H9 (cell line): ENCODE results near the gene RHEX. TPM values are rescaled to one million over a fixed set of nuclear protein-coding genes. Genes with fewer than 3 reads are reported as not detected.

ENCODE experiments used
- DNase-seq: peaks from one replicate; pipeline ENCODE4 v3.0.0-alpha.2; 2017
- H2AFZ ChIP-seq: one replicate; pipeline ENCODE4 v1.6.1; 2013; ENCODE audit warnings: mild to moderate bottlenecking, low read length, control low read depth, moderate library complexity
- H2AK5ac ChIP-seq: 2 replicates; pipeline ENCODE4 v1.6.1; 2013; ENCODE audit warnings: low read length, control low read depth, mixed read lengths; ENCODE audit not compliant: insufficient read length
- H2BK120ac ChIP-seq: one replicate; pipeline ENCODE4 v1.6.1; 2013; ENCODE audit warnings: low read depth, mild to moderate bottlenecking, low read length, control low read depth, inconsistent platforms; ENCODE audit not compliant: poor library complexity, severe bottlenecking
- H2BK12ac ChIP-seq: 2 replicates; pipeline ENCODE4 v1.6.1; 2013; ENCODE audit warnings: low read length, control low read depth, mixed read lengths, low read depth; ENCODE audit not compliant: insufficient read length
- H2BK15ac ChIP-seq: 2 replicates; pipeline ENCODE4 v1.6.1; 2013; ENCODE audit warnings: low read depth, low read length, control low read depth
- H2BK20ac ChIP-seq: one replicate; pipeline ENCODE4 v1.6.1; 2013; ENCODE audit warnings: low read depth, mild to moderate bottlenecking, low read length, control low read depth, inconsistent platforms; ENCODE audit not compliant: poor library complexity, severe bottlenecking
- H2BK5ac ChIP-seq: 2 replicates; pipeline ENCODE4 v1.6.1; 2013; ENCODE audit warnings: low read length, control low read depth, mixed read lengths; ENCODE audit not compliant: insufficient read length
- H3K14ac ChIP-seq: 2 replicates; pipeline ENCODE4 v1.6.1; 2013; ENCODE audit warnings: low read length, control low read depth; ENCODE audit not compliant: insufficient read depth
- H3K18ac ChIP-seq: 2 replicates; pipeline ENCODE4 v1.6.1; 2013; ENCODE audit warnings: low read depth, mild to moderate bottlenecking, mixed read lengths, low read length, control low read depth; ENCODE audit not compliant: insufficient read length
- H3K23ac ChIP-seq: 2 replicates; pipeline ENCODE4 v1.6.1; 2013; ENCODE audit warnings: low read length, control low read depth, mixed read lengths, low read depth; ENCODE audit not compliant: insufficient read length
- H3K23me2 ChIP-seq: 2 replicates; pipeline ENCODE4 v1.6.1; 2013; ENCODE audit warnings: low read depth, mild to moderate bottlenecking, mixed read lengths, low read length, control low read depth; ENCODE audit not compliant: insufficient read length, poor library complexity, severe bottlenecking
- H3K27ac ChIP-seq: 2 replicates; pipeline ENCODE4 v1.5.1; 2013; ENCODE audit warnings: low read length, control low read depth, mixed read lengths, low read depth; ENCODE audit not compliant: insufficient read length
- H3K27me3 ChIP-seq: 2 replicates; pipeline ENCODE4 v1.6.1; 2013; ENCODE audit warnings: low read length, control low read depth, inconsistent platforms; ENCODE audit not compliant: insufficient read depth
- H3K4ac ChIP-seq: 2 replicates; pipeline ENCODE4 v1.6.1; 2013; ENCODE audit warnings: low read depth, mild to moderate bottlenecking, control low read depth, inconsistent platforms, low read length, moderate library complexity
- H3K4me1 ChIP-seq: 2 replicates; pipeline ENCODE4 v1.6.1; 2013; ENCODE audit warnings: low read length, control low read depth, inconsistent platforms; ENCODE audit not compliant: insufficient read depth
- H3K4me2 ChIP-seq: 2 replicates; pipeline ENCODE4 v1.6.1; 2013; ENCODE audit warnings: low read length, control low read depth, mixed read lengths; ENCODE audit not compliant: insufficient read length, insufficient read depth
- H3K56ac ChIP-seq: 2 replicates; pipeline ENCODE4 v1.6.1; 2013; ENCODE audit warnings: low read depth, mild to moderate bottlenecking, mixed read lengths, low read length, control low read depth; ENCODE audit not compliant: insufficient read length
- H3K79me1 ChIP-seq: 2 replicates; pipeline ENCODE4 v1.6.1; 2013; ENCODE audit warnings: low read depth, mild to moderate bottlenecking, moderate library complexity, low read length, control low read depth, inconsistent platforms; ENCODE audit not compliant: insufficient read depth, poor library complexity, severe bottlenecking
- H3K79me2 ChIP-seq: 2 replicates; pipeline ENCODE4 v1.6.1; 2013; ENCODE audit warnings: low read length, control low read depth, inconsistent platforms; ENCODE audit not compliant: insufficient read depth
- H3K9ac ChIP-seq: 2 replicates; pipeline ENCODE4 v1.6.1; 2013; ENCODE audit warnings: low read length, control low read depth, mixed read lengths; ENCODE audit not compliant: insufficient read length; ENCODE audit errors: extremely low read depth
- H3K9me3 ChIP-seq: one replicate; pipeline ENCODE4 v1.6.1; 2013; ENCODE audit warnings: low read depth, low read length, inconsistent platforms; ENCODE audit not compliant: control insufficient read depth
- H3T11ph ChIP-seq: one replicate; pipeline ENCODE4 v1.6.1; 2013; ENCODE audit warnings: mild to moderate bottlenecking, low read length, control low read depth, inconsistent platforms
- H4K20me1 ChIP-seq: one replicate; pipeline ENCODE4 v1.6.1; 2013; ENCODE audit not compliant: control insufficient read depth, insufficient read length, insufficient read depth
- H4K5ac ChIP-seq: 2 replicates; pipeline ENCODE4 v1.6.1; 2013; ENCODE audit warnings: low read depth, mild to moderate bottlenecking, mixed read lengths, low read length, control low read depth; ENCODE audit not compliant: insufficient read length
- H4K8ac ChIP-seq: replicated peaks from 2 replicates; pipeline ENCODE4 v1.6.1; 2013; ENCODE audit warnings: low read length, control low read depth, mixed read lengths, low read depth; ENCODE audit not compliant: insufficient read length
- H4K91ac ChIP-seq: 2 replicates; pipeline ENCODE4 v1.6.1; 2013; ENCODE audit warnings: low read depth, mild to moderate bottlenecking, moderate library complexity, mixed read lengths, low read length, control low read depth; ENCODE audit not compliant: insufficient read length
- H3K27ac Mint-ChIP-seq, 3 experiments: 2 replicates in 2 of 3; 3 replicates in 1 of 3; pipeline ENCODE4 v1.8.0; 2020 to 2021; ENCODE audit warnings: mixed read lengths in 3 of 3, mild to moderate bottlenecking in 1 of 3, moderate library complexity in 1 of 3
- H3K27me3 Mint-ChIP-seq: 2 replicates; pipeline ENCODE4 v1.8.0; 2021; ENCODE audit warnings: low read depth, mild to moderate bottlenecking, moderate library complexity, mixed read lengths
- H3K36me3 Mint-ChIP-seq, 3 experiments: 2 replicates in 2 of 3; 3 replicates in 1 of 3; pipeline ENCODE4 v1.8.0; 2020 to 2021; ENCODE audit warnings: low read depth in 3 of 3, mixed read lengths in 3 of 3; ENCODE audit not compliant: insufficient read depth in 1 of 3
- H3K4me1 Mint-ChIP-seq, 2 experiments: 2 replicates each; pipeline ENCODE4 v1.8.0; 2020; ENCODE audit warnings: mixed read lengths in 2 of 2
- H3K4me3 Mint-ChIP-seq, 2 experiments: 2 replicates in 1 of 2; 3 replicates in 1 of 2; pipeline ENCODE4 v1.8.0; 2020 to 2021; ENCODE audit warnings: mild to moderate bottlenecking in 2 of 2, mixed read lengths in 2 of 2, moderate library complexity in 1 of 2
- H3K9me3 Mint-ChIP-seq, 2 experiments: 2 replicates in 1 of 2; 3 replicates in 1 of 2; pipeline ENCODE4 v1.8.0; 2020; ENCODE audit warnings: mild to moderate bottlenecking in 2 of 2, mixed read lengths in 2 of 2, moderate library complexity in 1 of 2
- CTCF ChIP-seq: fragments of 200-600 bp; sonication (generic); conservative IDR thresholded peaks from 3 replicates; pipeline ENCODE4 v1.8.0; 2021; ENCODE audit warnings: antibody characterized with exemption, mild to moderate bottlenecking
- WGBS: extraction: QIAGEN DNeasy Blood & Tissue Kit; methylation state at CpG from one replicate; pipeline ENCODE4 v1.1.7; 2013; ENCODE audit warnings: missing lambda C conversion rate, low lambda C conversion rate, mixed read lengths; ENCODE audit not compliant: insufficient read length; ENCODE audit errors: extremely low coverage; 5-methylcytosine and 5-hydroxymethylcytosine counted together
- total RNA-seq: library from RNA; stranded (reverse); gene quantifications from 2 replicates; pipeline ENCODE4 v1.2.1, GENCODE V29; 2021

Gene RHEX
- total RNA-seq, 1 experiment from 2014 or later: not detected

DNA sequence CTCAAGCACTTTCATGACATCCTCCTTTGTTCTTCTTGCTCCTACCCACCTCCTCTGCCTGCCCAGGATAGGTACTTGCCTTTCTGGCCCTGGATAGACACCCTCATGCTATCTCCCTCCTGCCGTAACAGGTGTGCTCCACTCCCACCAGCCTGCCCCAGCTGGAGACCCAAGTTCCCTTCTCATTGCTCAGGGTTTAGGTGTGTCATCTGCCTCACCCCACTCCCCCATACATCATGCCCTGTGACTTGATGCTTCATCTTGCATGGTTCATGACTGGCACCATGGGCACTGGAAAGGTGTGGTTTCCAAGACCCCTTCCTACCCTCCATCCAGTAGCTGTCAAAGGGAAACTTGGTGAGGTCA, 5.9 kb downstream of the RHEX start:
- Histone ChIP-seq H2BK120ac (no peak overlapping the region), H3T11ph (no peak overlapping the region), H4K8ac (no peak overlapping the region), H3K27ac (no peak overlapping the region), H2AFZ (no peak overlapping the region), H3K4me1 (no peaks in the 10 kb centered on the region; the same call in 1 of the 2 replicates), H3K4me2 (no peak overlapping the region), H2AK5ac (no peak overlapping the region), H3K79me1 (no peaks in the 10 kb centered on the region), H3K18ac (no peak overlapping the region), H3K56ac (no peak overlapping the region), H3K79me2 (no peaks in the 10 kb centered on the region), H2BK5ac (no peak overlapping the region), H3K4ac (no peak overlapping the region), H4K91ac (no peak overlapping the region), H3K23me2 (no peaks in the 10 kb centered on the region), H4K20me1 (no peaks in the 10 kb centered on the region), H2BK15ac (no peak overlapping the region), H4K5ac (no peak overlapping the region), H3K9me3 (no peaks in the 10 kb centered on the region), H2BK20ac (no peak overlapping the region), H3K27me3 (no peaks in the 10 kb centered on the region), H3K23ac (no peak overlapping the region), H3K9ac (no peak overlapping the region), H2BK12ac (no peak overlapping the region), H3K14ac (no peak overlapping the region)
- no peak overlapping the region for H3K4me3 Mint-ChIP-seq
- peaks cover 6 to 10% (median 9%) of the 10 kb centered on the region in 3 experiments for H3K36me3 Mint-ChIP-seq
- H3K27ac Mint-ChIP-seq: no peak overlapping the region
- TF ChIP-seq CTCF: no peak
- H3K27me3 Mint-ChIP-seq: peaks cover 5% of the 10 kb centered on the region
- WGBS: no CpG with 5 or more reads among the region's 1 CpG
- DNase-seq: no peak
- peaks cover 0 to 6% of the 10 kb centered on the region in 2 experiments; a peak in 1 of 4 replicates for H3K4me1 Mint-ChIP-seq
- peaks cover 12 to 16% of the 10 kb centered on the region in 2 experiments for H3K9me3 Mint-ChIP-seq
